ENCODE data around the gene TMEM92.

Gene TMEM92

DNA sequence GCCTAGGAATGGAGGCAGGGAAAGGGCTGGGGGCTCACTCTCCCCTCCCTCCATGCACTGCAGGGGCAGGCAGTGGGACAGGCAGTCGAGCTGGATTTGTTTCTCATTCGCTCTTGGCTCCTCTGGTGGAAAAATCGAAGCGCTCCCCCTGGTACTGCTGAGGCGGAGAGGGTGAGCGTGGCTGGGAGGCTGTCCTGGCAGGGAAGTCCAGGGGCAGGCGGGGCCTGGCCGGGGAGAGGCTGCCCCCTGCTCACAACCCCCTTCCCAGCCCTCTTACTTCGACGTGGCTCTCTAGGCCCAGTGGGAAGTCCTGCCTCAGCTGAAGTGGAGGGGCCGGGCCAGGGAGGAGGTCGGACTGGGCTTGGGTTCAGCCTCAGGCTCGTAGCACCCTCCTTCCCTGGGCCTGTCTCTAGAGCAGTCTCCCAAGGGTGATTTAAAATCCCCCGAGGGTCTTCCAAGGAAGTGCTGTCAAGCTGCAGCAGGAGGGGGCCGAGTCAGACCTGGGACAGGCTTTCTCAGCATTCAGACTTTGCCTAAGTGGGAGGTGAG is 16.5 kb upstream of the TMEM92 start:
- ATAC-seq (ENCODE audit: low read depth) (no peak), DNase-seq (ENCODE audit: low spot score in 2 of 2) (no peak)
- H3K27ac Mint-ChIP-seq: no peak overlapping the region
- H3K9me3 Mint-ChIP-seq: no peaks in the 10 kb centered on the region
- H3K4me1 Mint-ChIP-seq: no peaks in the 10 kb centered on the region
- H3K36me3 Mint-ChIP-seq: no peaks in the 10 kb centered on the region
- peaks cover 29% of the 10 kb centered on the region for H3K27me3 Mint-ChIP-seq
- H3K4me3 Mint-ChIP-seq: no peak overlapping the region

DNA sequence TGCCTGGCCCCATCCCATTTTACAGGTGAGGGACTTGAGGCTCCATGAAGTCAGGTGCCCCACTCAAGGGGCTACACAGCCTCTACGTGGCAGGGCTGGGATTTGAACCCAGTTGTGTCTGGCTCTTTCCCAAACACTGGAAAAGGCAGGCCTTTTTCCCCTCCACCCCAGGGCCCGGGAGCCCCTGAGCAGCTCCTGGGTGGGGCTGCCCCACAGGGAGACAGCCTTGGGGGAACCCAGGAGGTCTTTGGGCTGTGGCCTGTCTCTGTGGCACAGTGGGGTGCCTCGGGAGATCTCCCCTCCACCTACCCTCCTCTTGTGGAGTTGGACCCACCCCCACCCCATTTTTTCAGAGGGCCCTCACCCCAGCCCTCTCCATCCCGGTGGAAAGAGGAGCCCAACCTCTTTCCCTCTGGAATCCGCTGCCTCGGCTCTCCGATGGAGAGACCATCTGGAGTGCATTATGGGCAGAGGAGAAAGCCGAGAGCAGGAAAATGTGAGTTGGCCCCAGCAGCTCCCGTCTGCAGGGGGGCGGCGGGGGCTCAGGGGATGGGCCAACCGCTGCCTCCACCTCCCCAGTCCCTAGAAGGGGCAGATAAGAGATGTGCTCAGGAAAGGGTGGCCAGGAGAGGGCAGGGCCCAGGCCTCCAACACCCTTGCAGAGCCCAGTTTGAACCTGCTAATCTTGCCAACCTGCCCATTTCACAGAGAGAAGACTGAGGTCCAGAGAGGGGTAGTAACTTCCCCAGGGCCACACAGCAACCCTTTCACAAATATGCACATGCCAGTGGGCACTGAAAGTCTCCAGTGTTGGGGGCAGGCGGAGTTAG is 15.4 kb upstream of the TMEM92 start:
- Mint-ChIP-seq H3K9me3 (no peaks in the 10 kb centered on the region), H3K4me3 (no peak overlapping the region), H3K36me3 (no peaks in the 10 kb centered on the region), H3K27me3 (peaks cover 35% of the 10 kb centered on the region), H3K27ac (no peak overlapping the region), H3K4me1 (no peaks in the 10 kb centered on the region)
- DNase-seq (ENCODE audit: low spot score in 2 of 2): no peak
- ATAC-seq (ENCODE audit: low read depth): no peak

DNA sequence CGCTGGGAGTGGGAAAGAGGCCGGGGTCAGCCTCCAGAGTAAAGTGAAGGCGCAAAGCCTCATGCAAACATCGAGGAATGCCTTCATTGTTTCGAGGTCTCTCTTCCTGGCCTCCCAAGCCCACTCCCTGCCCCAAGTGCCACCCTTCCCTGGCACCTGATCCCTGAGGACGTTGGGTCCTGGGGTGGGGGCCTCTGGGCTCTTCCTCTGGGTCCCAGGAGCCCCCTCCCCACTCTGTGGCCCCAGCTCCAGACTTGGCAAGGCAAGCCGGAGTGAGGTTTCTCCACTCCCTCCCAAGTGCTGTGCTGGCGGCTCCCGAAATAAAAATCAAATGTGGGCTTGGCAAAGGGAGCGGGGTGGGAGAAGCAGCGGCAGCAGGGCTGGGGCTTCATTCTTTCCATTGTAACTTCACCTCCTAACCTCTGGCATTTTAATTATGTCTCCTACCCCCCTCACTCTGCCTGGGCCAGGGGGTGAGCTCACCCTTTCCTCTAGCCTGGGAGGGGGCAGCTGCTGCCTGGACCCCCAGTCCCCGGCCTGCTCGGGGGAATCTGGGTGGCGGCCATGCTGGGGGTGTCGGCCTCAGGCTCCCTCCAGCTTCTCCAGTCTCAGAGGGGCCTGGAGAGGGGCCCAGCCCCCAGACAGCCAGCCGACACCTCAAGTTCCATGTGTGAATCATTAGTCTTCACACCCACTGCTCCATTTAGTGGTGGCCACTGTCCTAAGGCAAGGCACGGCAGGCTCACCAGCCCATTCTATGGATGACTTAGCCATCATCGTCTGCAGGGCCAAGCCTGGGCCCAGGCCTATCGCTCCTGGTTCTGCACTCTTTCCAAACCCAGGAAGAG is 14.6 kb upstream of the TMEM92 start:
- Mint-ChIP-seq H3K36me3 (no peaks in the 10 kb centered on the region), H3K27ac (no peak overlapping the region), H3K9me3 (no peaks in the 10 kb centered on the region), H3K4me3 (no peak overlapping the region), H3K27me3 (peaks cover 36% of the 10 kb centered on the region), H3K4me1 (no peaks in the 10 kb centered on the region)
- DNase-seq (ENCODE audit: low spot score in 2 of 2): no peak
- ATAC-seq (ENCODE audit: low read depth): no peak

DNA sequence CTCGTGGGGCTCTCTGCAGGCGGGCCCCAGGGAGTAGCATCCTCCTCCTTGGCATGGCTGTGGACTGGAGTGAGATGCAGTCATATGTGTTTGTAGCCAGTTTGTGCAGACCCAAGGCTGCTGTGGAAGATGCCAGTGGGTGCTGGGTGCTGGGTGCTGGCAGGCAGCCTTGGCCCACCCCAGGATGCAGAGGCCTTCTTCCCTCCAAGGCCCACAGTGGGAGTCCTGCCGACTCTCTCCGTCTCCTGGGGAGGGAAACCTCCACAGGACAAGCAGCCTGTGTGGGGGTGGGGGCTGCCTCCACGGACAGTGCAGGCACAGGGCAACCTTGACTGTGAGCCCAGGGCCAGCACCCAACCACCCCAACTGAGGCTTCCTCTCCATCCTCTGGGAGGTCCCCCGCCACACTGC is 13.8 kb upstream of the TMEM92 start:
- H3K4me3 Mint-ChIP-seq: no peak overlapping the region
- DNase-seq (ENCODE audit: low spot score in 2 of 2) (no peak), ATAC-seq (ENCODE audit: low read depth) (no peak)
- H3K4me1 Mint-ChIP-seq: no peaks in the 10 kb centered on the region
- H3K9me3 Mint-ChIP-seq: no peaks in the 10 kb centered on the region
- peaks cover 36% of the 10 kb centered on the region for H3K27me3 Mint-ChIP-seq
- H3K27ac Mint-ChIP-seq: no peak overlapping the region
- no peaks in the 10 kb centered on the region for H3K36me3 Mint-ChIP-seq

DNA sequence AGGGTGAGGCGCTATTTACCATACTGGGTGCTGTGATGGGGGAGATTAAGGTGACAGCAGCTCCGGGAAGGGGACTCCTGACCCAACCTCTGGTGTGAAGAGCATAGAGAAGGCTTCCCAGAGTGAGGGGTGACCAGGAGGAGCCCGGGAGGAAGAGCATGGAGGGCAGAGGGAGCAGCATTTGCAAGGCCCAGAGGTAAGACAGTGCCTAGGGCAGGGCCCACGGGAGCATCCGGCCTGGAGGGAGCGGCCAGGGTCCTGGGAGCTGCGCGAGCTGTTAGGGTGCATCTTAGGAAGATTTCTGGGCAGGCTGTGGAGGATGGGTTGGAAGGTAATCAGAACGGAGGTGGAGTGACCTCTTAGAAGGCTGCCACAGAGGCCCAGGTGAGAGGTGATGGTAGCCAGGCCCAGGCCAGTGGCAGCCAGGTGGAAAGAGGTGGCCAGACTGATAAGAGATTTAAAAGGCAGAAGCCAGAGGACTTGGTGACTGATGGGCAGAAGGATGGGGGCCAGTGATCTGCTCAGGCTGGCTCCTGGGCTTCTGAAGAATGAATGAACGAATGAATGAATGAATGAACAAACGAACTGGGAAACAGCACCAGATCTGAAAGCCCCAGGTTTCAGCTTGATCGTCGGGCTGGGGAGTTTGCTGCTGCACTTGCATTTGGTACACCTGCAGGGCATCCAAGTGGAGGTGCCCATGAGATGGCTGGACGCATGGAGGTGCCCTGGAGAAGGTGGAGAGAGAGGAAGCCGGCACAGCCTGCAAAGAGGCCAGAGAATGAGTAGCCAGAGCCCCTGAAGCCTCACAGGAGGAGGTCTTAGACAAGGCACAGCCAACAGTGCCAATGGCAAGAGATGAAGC is 13.0 kb upstream of the TMEM92 start:
- no peaks in the 10 kb centered on the region for H3K4me1 Mint-ChIP-seq
- no peak overlapping the region for H3K4me3 Mint-ChIP-seq
- H3K36me3 Mint-ChIP-seq: no peaks in the 10 kb centered on the region
- H3K27me3 Mint-ChIP-seq: peaks cover 37% of the 10 kb centered on the region
- ATAC-seq (ENCODE audit: low read depth): no peak
- H3K27ac Mint-ChIP-seq: no peak overlapping the region
- H3K9me3 Mint-ChIP-seq: no peaks in the 10 kb centered on the region
- peak in 1 of 2 donors; percentile 8 for DNase-seq (ENCODE audit: low spot score in 2 of 2)

DNA sequence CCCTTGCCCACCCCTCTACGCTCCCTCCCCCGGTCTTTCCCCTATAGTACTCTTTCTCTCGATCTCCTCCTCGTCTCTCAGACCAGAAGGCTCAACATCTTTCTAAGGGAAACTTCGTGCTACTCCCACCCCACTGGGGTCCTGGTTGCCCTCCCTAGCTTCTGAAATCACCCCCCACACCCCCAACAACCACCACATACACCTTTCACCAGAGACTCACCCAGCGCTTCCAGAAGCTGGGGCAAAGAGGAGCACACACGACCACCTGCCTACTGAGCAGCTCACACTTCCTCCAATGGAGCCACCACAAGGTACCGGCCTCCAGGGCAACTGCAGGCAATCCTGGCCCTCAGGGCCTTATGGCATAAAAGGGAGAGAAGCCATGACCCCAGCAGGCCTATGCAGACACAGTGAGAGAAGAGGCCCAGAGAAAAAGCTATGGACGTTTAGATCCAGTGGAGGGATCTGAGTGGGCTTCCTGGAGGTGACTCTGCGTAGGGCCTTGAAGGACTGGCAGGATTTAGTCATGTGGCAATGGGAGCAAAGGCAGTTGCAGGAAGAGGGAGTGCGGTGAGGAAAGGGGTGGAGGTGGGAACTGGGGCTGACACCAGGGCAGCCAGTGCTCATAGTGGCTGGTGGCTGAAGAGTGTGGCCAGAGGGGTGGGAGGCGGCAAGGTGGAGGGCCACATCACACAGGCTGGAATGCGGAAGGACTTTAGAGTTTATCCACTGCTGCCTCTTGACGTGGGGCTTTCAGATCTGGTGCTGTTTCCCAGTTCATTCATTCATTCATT is 12.1 kb upstream of the TMEM92 start:
- DNase-seq (ENCODE audit: low spot score in 2 of 2) (peak in 1 of 2 donors; percentile 9), ATAC-seq (ENCODE audit: low read depth) (no peak)
- Mint-ChIP-seq H3K27me3 (peaks cover 30% of the 10 kb centered on the region), H3K27ac (no peak overlapping the region), H3K36me3 (no peaks in the 10 kb centered on the region), H3K4me3 (no peak overlapping the region), H3K9me3 (no peaks in the 10 kb centered on the region), H3K4me1 (no peaks in the 10 kb centered on the region)

DNA sequence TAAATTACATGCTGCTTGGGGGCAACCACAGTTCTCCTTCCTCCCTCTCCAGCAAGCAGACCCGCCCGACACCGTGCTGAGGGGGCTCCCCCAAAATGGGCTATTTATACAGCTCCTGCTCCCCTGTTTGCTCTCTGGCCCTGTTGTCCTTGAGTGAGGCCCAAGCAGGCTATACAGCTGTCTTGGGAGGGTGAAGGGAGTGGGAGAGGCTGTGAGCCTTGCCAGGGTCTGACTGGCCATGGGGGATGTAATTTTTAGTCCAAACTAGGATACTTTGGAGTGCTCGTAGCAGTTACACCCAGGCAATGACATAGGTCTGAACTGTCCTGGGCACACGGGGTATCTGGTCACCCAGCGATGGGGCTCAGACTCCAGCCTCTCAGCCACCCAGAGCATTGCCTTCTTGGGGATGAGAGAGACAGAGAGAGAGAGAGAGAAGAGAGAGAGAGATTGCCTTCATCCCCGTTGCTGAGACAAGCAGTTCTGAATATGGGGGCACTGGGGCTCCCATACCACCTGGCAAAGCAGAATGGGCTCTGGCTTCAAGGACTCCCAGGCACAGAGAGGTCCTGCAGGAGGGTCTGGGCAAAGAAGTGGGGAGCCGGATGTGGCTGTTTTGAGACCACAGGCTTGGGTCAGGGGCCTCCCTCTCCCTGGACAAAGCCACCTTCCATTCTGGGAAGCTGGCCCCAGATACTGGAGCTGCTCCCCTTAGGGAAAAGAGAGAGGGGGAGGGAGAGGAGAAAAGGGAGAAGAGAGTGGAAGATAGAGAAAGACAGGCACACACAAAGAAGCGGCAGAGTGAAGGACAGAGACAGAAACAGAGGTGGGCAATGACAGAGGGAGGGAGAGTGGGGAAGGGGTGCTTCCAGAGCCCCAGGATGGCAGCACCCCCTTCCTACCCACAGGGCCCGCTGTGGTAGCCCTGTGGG is 10.7 kb upstream of the TMEM92 start:
- ATAC-seq (ENCODE audit: low read depth): no peak
- H3K4me3 Mint-ChIP-seq: no peak overlapping the region
- no peaks in the 10 kb centered on the region for H3K36me3 Mint-ChIP-seq
- H3K9me3 Mint-ChIP-seq: no peaks in the 10 kb centered on the region
- no peak overlapping the region for H3K27ac Mint-ChIP-seq
- peak in 1 of 2 donors; percentile 8 for DNase-seq (ENCODE audit: low spot score in 2 of 2)
- peaks cover 29% of the 10 kb centered on the region for H3K27me3 Mint-ChIP-seq
- H3K4me1 Mint-ChIP-seq: no peaks in the 10 kb centered on the region

DNA sequence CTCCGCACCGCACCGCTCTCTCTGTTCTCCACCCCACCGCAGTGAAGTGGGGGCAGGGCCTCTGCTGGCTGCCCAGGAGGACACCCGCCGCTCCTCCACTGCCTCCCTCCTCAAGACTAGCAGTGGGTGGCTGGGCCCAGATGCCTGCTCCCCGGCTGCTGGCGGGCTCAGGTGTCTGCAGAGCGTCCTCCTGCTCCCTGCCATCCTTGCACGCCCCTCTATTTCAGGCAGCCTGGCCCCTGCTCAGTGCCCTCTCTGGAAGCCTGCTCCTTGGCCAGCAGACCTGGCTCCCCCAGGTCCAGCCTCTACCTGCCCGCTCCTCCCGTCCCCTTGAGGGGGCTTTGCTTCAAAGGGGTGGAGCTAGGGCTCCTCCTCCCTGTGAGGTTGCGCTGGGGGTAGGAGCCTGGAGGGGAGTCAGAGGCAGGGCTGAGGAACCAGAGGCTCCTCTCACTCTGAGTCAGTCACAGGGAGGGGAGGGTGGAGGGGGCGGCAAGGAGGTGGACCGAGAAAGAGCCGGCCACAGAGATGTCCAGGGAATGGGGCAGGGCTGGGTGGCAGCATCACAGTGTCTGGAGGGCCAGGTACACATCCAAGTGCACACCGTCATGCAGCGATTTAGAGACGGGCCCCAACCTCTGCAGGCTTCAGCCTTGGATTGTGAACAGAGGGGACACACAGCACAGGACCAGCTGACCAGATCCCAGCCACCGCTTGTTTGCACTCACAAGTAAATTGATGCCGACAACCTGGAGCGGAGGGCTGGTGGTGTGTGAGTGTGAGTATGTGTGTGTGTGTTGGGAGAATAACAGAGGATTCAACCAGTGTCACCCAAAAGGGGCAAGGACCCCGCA is 9.8 kb upstream of the TMEM92 start:
- ATAC-seq (ENCODE audit: low read depth) (no peak), DNase-seq (ENCODE audit: low spot score in 2 of 2) (no peak)
- no peak overlapping the region for H3K27ac Mint-ChIP-seq
- H3K9me3 Mint-ChIP-seq: no peaks in the 10 kb centered on the region
- H3K4me1 Mint-ChIP-seq: no peaks in the 10 kb centered on the region
- H3K27me3 Mint-ChIP-seq: peaks cover 32% of the 10 kb centered on the region
- H3K4me3 Mint-ChIP-seq: no peak overlapping the region
- H3K36me3 Mint-ChIP-seq: no peaks in the 10 kb centered on the region

DNA sequence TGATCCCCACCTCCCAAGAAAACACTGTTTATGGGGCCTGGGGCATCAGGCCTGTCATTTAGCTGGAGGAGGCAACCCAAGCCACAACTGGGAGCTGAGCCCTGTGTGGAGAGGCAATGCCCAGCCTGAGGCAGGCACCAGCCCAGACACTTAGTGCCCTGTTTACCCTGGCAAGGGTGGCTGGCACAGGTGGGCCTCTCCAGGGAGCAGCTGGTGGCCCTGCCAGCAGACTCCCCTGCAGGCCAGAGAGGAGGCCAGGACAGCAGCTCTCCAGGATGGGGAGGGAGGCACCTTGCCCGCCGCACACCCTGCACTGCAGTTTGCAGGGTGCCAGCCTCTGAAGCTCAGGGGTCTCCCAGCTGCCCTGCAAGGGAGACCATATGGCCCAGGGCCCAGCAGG is 9.1 kb upstream of the TMEM92 start:
- peaks cover 30% of the 10 kb centered on the region for H3K27me3 Mint-ChIP-seq
- no peaks in the 10 kb centered on the region for H3K9me3 Mint-ChIP-seq
- no peak for DNase-seq (ENCODE audit: low spot score in 2 of 2)
- no peaks in the 10 kb centered on the region for H3K36me3 Mint-ChIP-seq
- H3K4me1 Mint-ChIP-seq: no peaks in the 10 kb centered on the region
- H3K27ac Mint-ChIP-seq: no peak overlapping the region
- ATAC-seq (ENCODE audit: low read depth): no peak
- no peak overlapping the region for H3K4me3 Mint-ChIP-seq

DNA sequence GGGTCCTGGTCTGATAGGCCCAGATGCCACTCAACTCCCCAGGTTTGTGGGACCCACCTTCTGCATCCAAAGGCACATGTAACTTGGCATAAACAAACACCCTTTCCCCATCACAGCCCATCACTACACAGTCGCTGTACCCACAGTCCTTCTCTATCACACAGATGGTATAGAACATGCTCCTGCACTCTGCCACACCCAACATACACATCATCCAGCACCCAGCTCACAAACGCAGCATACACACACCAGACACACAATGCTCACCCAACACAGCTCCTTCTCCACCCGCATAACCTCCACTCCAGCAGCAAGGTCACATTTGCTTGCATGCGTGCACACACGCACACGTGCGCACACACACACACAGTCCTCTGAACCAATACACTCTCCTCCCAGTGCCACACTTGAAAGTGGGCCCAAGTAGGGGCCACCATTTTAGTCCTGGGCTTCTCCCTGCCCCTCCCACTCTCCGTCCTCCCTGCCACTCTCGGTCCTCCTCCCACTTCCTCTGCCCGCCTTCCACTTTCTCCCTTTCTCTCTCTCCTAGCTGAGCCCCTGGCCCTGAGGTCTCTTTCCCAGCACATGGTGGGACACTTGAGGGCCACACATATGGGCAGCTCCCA is 8.5 kb upstream of the TMEM92 start:
- Mint-ChIP-seq H3K36me3 (no peaks in the 10 kb centered on the region), H3K27ac (no peak overlapping the region), H3K27me3 (peaks cover 28% of the 10 kb centered on the region), H3K4me3 (no peak overlapping the region), H3K4me1 (no peaks in the 10 kb centered on the region), H3K9me3 (no peaks in the 10 kb centered on the region)
- ATAC-seq (ENCODE audit: low read depth) (no peak), DNase-seq (ENCODE audit: low spot score in 2 of 2) (no peak)

DNA sequence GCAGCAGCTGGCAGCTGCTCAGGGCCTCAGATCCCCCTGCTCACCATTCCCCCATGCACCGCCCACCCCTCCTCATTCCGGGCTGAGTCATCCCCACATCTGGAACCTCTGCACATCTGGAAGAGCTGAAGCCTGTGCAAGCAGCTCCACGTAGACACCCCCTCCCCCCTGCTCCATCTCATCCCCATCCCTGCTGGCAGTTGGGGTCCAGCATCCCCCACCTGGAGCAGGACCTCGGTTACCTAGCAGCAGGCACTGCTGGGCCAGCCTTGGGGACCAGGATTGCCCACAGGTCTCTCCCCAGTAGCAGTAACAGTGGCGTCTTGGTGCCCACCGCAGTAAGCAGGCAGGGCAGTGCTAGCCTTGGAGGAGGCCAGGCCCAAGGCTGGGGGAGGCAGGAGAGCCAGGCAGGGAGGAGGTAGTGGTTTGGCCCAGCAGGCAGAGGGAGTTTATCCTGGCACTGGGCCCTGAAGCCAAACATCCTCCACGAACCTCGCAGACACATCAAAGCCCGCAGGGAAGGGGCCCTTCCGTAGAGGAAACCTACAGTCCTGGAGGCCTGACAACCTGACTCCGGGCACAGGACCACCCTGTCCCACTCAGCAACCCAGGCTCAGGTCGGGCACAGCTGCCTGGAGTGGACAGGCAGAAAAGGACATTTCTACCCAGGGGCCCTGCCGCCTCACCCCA is 7.7 kb upstream of the TMEM92 start:
- H3K4me3 Mint-ChIP-seq: no peak overlapping the region
- no peaks in the 10 kb centered on the region for H3K4me1 Mint-ChIP-seq
- no peaks in the 10 kb centered on the region for H3K36me3 Mint-ChIP-seq
- no peaks in the 10 kb centered on the region for H3K9me3 Mint-ChIP-seq
- no peak overlapping the region for H3K27ac Mint-ChIP-seq
- ATAC-seq (ENCODE audit: low read depth) (no peak), DNase-seq (ENCODE audit: low spot score in 2 of 2) (no peak)
- H3K27me3 Mint-ChIP-seq: peaks cover 23% of the 10 kb centered on the region
